ENCODE measurements around the gene SDSL.

The SDSL gene

DNA sequence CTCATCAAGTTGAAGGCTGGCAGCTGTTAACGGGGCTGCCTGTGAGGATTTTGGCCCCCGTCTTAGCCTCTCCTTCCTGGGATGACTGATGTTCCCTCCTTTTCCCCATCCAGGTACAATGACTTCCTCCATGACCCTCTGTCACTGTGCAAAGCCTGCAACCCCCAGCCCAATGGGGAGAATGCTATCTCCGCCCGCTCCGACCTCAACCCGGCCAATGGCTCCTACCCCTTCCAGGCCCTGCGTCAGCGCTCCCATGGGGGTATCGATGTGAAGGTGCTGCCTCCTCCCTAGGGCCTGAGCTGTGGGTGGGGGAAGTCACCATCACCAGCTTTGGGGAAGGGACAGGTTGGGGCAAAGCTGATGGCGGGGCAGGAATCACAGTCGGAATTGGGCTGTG lies 34.5 kb upstream of the SDSL start:
- no peak for DNase-seq (ENCODE audit: extremely low read depth, insufficient read length)
- Histone ChIP-seq H3K36me3 (ENCODE audit: control insufficient read depth, insufficient read depth, low read length) (peaks cover 2% of the 10 kb centered on the region), H3K4me3 (replicated peaks; ENCODE audit: low read depth, low read length) (no peak overlapping the region), H3K27me3 (replicated peaks; ENCODE audit: control insufficient read depth, insufficient read depth, low read length) (no peaks in the 10 kb centered on the region)
- TF ChIP-seq CTCF (IDR thresholded peaks at IDR 0.05; ENCODE audit: insufficient read depth, low read length, poor library complexity, severe bottlenecking), result no peak

GRCh38 chr12:113388351-113388750 lies 33.8 kb upstream of the SDSL start:
- Histone ChIP-seq H3K4me3 (replicated peaks; ENCODE audit: low read depth, low read length) (no peak overlapping the region), H3K36me3 (ENCODE audit: control insufficient read depth, insufficient read depth, low read length) (peaks cover 2% of the 10 kb centered on the region), H3K27me3 (replicated peaks; ENCODE audit: control insufficient read depth, insufficient read depth, low read length) (no peaks in the 10 kb centered on the region)
- TF ChIP-seq CTCF (IDR thresholded peaks at IDR 0.05; ENCODE audit: insufficient read depth, low read length, poor library complexity, severe bottlenecking), result no peak
- no peak for DNase-seq (ENCODE audit: extremely low read depth, insufficient read length)

DNA sequence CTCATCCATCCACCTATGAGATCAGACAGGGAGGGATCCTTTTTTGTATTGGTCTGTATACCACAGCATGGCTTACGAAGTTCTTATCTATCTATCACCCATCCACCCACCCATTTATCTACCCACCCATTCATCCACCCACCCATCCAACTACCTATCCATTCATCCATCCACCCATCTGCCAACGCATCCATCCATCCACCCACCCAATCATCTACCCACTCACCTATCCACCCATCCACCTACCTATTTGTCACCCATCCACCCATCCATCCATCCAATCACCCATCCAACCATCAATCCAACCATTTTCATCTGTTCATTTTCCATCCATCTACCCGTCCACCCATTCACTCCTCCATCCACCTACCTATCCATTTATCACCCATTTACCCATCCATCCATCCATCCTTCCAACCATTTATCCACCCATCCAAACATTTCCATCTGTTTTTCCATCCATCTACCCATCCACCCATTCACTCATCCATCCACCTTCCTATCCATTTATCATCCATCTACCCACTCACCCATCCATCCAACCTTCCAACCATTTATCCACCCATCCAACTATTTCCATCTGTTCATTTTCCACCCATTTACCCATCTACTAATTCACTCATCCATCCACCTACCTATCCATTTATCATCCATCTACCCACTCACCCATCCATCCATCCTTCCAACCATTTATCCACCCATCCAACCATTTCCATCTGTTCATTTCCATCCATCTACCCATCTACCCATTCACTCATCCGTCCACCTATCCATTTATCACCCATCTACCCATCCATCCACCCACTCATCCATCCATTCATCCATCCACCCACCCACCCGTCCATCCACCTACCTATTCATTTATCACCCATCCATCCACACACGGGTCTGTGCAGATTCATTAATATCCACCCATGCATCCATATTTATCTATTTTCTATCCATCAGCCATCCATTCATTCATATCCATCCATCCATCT lies 31.8 kb upstream of the SDSL start:
- no peak for TF ChIP-seq CTCF (IDR thresholded peaks at IDR 0.05; ENCODE audit: insufficient read depth, low read length, poor library complexity, severe bottlenecking)

GRCh38 chr12:113391145-113391544 lies 31.0 kb upstream of the SDSL start:
- no peak for DNase-seq (ENCODE audit: extremely low read depth, insufficient read length)
- no peaks in the 10 kb centered on the region for H3K27me3 ChIP-seq (replicated peaks; ENCODE audit: control insufficient read depth, insufficient read depth, low read length)
- peaks cover 2% of the 10 kb centered on the region for H3K36me3 ChIP-seq (ENCODE audit: control insufficient read depth, insufficient read depth, low read length)
- TF ChIP-seq CTCF (IDR thresholded peaks at IDR 0.05; ENCODE audit: insufficient read depth, low read length, poor library complexity, severe bottlenecking), result no peak
- H3K4me3 ChIP-seq (replicated peaks; ENCODE audit: low read depth, low read length), result no peak overlapping the region

More for the DNA sequence above, 31.8 kb upstream of the SDSL start:
- Histone ChIP-seq H3K4me3 (replicated peaks; ENCODE audit: low read depth, low read length) (no peak overlapping the region), H3K36me3 (ENCODE audit: control insufficient read depth, insufficient read depth, low read length) (peaks cover 2% of the 10 kb centered on the region), H3K27me3 (replicated peaks; ENCODE audit: control insufficient read depth, insufficient read depth, low read length) (no peaks in the 10 kb centered on the region)
- no peak for DNase-seq (ENCODE audit: extremely low read depth, insufficient read length)

DNA sequence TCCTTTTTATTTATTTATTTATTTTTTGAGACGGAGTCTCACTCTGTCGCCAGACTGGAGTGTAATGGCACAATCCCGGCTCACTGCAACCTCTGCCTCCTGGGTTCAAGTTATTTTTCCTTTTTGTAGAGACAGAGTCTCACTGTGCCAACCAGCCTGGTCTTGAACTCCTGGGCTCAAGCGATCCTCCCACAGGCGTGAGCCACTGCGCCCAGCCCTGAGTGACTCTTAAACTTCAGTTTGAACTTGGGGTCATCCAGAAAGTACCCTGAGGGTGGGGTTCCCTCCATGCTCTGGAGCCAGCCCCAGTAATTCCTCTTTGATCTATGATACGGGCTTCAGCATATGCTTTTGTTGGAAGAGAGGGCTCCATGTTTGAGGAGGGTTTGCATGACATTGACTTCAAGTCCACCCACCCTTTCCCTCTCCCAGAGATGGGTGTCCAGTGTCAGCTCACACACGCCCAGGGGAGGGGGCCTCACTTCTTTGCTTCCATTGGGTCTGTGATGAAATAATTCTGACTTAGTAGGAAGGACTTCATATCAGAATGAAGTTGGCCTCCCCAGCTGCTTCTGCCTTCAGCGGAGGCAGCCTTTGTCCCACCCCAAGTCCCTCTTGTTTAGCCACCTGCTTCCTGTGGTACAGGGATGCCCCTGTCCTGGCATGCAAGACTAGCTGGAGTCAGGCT lies 30.4 kb upstream of the SDSL start:
- Histone ChIP-seq H3K27me3 (replicated peaks; ENCODE audit: control insufficient read depth, insufficient read depth, low read length) (no peaks in the 10 kb centered on the region), H3K4me3 (replicated peaks; ENCODE audit: low read depth, low read length) (no peak overlapping the region), H3K36me3 (ENCODE audit: control insufficient read depth, insufficient read depth, low read length) (peaks cover 2% of the 10 kb centered on the region)
- DNase-seq (ENCODE audit: extremely low read depth, insufficient read length), result no peak
- no peak for TF ChIP-seq CTCF (IDR thresholded peaks at IDR 0.05; ENCODE audit: insufficient read depth, low read length, poor library complexity, severe bottlenecking)
